Pulmonary artery endothelial cell (primary cell): ENCODE results near the gene HS2ST1. TPM values are rescaled to one million over a fixed set of nuclear protein-coding genes. Genes with fewer than 3 reads are reported as not detected.
A peak's percentile ranks its signal among the peaks of the same experiment; 100 is the strongest.

Experiments used
- DNase-seq: peaks from one replicate; pipeline ENCODE4 v3.0.0-alpha.2; 2011; ENCODE audit warnings: low read depth, low spot score
- total RNA-seq: library from RNA; depleted of rRNA; stranded (reverse); fragments of >200 nt; gene quantifications from 2 replicates; pipeline ENCODE4 v1.2.3, GENCODE V29; 2014

The HS2ST1 gene
- total RNA-seq, 1 donor from 2014 or later: 24.6 TPM

GRCh38 chr1:87134625-87135328 lies 220.3 kb downstream of the HS2ST1 start:
- DNase-seq: no peak

GRCh38 chr1:87135329-87135712 lies 220.9 kb downstream of the HS2ST1 start:
- DNase-seq: no peak

- no peak for DNase-seq
These were observed 222.3 kb downstream of the HS2ST1 start for GRCh38 chr1:87136607-87137341.

- no peak for DNase-seq
These were observed 222.9 kb downstream of the HS2ST1 start for GRCh38 chr1:87137342-87137739.

- no peak for DNase-seq
These were observed 226.6 kb downstream of the HS2ST1 start for GRCh38 chr1:87140831-87141540.

GRCh38 chr1:87141556-87141955 lies 227.1 kb downstream of the HS2ST1 start:
- DNase-seq: no peak

GRCh38 chr1:87143413-87144135 lies 229.1 kb downstream of the HS2ST1 start:
- DNase-seq: no peak

GRCh38 chr1:87144316-87144895 lies 230.0 kb downstream of the HS2ST1 start:
- no peak for DNase-seq

GRCh38 chr1:87144981-87145380 lies 230.5 kb downstream of the HS2ST1 start:
- no peak for DNase-seq

- DNase-seq: no peak
These were observed 232.1 kb downstream of the HS2ST1 start for GRCh38 chr1:87146538-87146937.

GRCh38 chr1:87146986-87147385 lies 232.6 kb downstream of the HS2ST1 start:
- DNase-seq: no peak

GRCh38 chr1:87147851-87148250 lies 233.4 kb downstream of the HS2ST1 start:
- no peak for DNase-seq

GRCh38 chr1:87148661-87149060 lies 234.2 kb downstream of the HS2ST1 start:
- DNase-seq: no peak

GRCh38 chr1:87149241-87150041 lies 235.0 kb downstream of the HS2ST1 start:
- no peak for DNase-seq

GRCh38 chr1:87150143-87150542 lies 235.7 kb downstream of the HS2ST1 start:
- no peak for DNase-seq

GRCh38 chr1:87151500-87152421 lies 237.3 kb downstream of the HS2ST1 start:
- DNase-seq: peak; percentile 7

GRCh38 chr1:87154384-87154783 lies 239.9 kb downstream of the HS2ST1 start:
- no peak for DNase-seq

- DNase-seq: no peak
These were observed 240.7 kb downstream of the HS2ST1 start for GRCh38 chr1:87155170-87155569.

GRCh38 chr1:87155648-87156047 lies 241.2 kb downstream of the HS2ST1 start:
- no peak for DNase-seq
